Osteoblast (primary cell): Measurements from ENCODE around the gene PFDN1. TPM values are rescaled to one million over a fixed set of nuclear protein-coding genes. Genes with fewer than 3 reads are reported as not detected.

ENCODE experiments used
- DNase-seq: peaks from one replicate; pipeline ENCODE4 v3.0.0; 2011; ENCODE audit warnings: low spot score, mixed read lengths; ENCODE audit not compliant: insufficient read length; ENCODE audit errors: missing footprints
- H2AFZ ChIP-seq: 2 replicates; pipeline ENCODE4 v1.6.0; 2011; ENCODE audit warnings: mild to moderate bottlenecking, low read length
- H3K27ac ChIP-seq: 2 replicates; pipeline ENCODE4 v1.5.1; 2011; ENCODE audit warnings: mild to moderate bottlenecking, low read depth, low read length, moderate library complexity
- H3K27me3 ChIP-seq: 2 replicates; pipeline ENCODE4 v1.6.0; 2012; ENCODE audit warnings: mild to moderate bottlenecking, control low read depth, inconsistent platforms, low read length, moderate library complexity; ENCODE audit not compliant: insufficient read depth
- H3K36me3 ChIP-seq: 2 replicates; pipeline ENCODE4 v1.5.1; 2011; ENCODE audit warnings: mild to moderate bottlenecking, low read length, control low read depth, moderate library complexity; ENCODE audit not compliant: insufficient read depth
- H3K4me1 ChIP-seq: 2 replicates; pipeline ENCODE4 v1.5.1; 2011; ENCODE audit warnings: mild to moderate bottlenecking, low read length, control low read depth, moderate library complexity; ENCODE audit not compliant: insufficient read depth
- H3K4me2 ChIP-seq: 2 replicates; pipeline ENCODE4 v1.6.0; 2011; ENCODE audit warnings: mild to moderate bottlenecking, low read length; ENCODE audit not compliant: insufficient read depth
- H3K4me3 ChIP-seq: fragments of 200-600 bp; sonication (generic); 3 replicates; pipeline ENCODE4 v1.5.1; 2012; ENCODE audit warnings: mild to moderate bottlenecking, low read length, inconsistent platforms; ENCODE audit not compliant: insufficient read depth
- H3K79me2 ChIP-seq: 2 replicates; pipeline ENCODE4 v1.6.0; 2012; ENCODE audit warnings: mild to moderate bottlenecking, low read length, control low read depth, inconsistent platforms; ENCODE audit not compliant: insufficient read depth
- H3K9me3 ChIP-seq: 2 replicates; pipeline ENCODE4 v1.5.1; 2011; ENCODE audit warnings: low read depth, low read length, control low read depth
- H4K20me1 ChIP-seq: 2 replicates; pipeline ENCODE4 v1.6.0; 2012; ENCODE audit warnings: mild to moderate bottlenecking, low read length, control low read depth; ENCODE audit not compliant: insufficient read depth
- total RNA-seq: library from RNA; depleted of rRNA; stranded (reverse); fragments of >200 nt; gene quantifications from 2 replicates; pipeline ENCODE4 v1.2.3, GENCODE V29; 2012
- TF ChIP-seq, protein P1 (sequence below): IDR thresholded peaks from 2 replicates; pipeline ENCODE4 v1.5.1; 2011; ENCODE audit warnings: mild to moderate bottlenecking, low read depth, low read length, moderate library complexity; ENCODE audit errors: extremely low read depth

The PFDN1 gene
- total RNA-seq, 1 donor, result 65.9 TPM

DNA sequence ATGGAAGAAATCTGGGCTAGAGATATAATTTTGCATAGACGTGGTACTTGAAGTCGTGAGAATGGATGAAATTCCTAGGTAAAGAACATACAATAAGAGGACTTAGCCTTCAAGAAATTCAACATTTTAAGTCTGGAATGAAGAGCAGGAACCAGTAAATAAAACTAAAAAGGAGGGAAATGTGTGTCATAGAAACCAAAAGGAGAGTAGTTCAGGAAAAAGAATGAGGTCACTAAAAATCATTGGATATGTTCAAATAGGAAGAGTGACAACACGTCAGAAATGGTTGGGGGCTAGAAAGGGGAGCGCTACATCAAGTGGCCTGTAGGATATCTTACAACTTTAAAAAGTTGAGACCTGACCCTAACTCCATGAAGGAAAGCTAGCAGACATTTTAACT lies 44.0 kb downstream of the PFDN1 start:
- Histone ChIP-seq H3K4me1 (peaks cover 33% of the 10 kb centered on the region), H2AFZ (no peak overlapping the region), H3K27me3 (no peaks in the 10 kb centered on the region), H3K4me3 (no peak overlapping the region), H3K4me2 (no peak overlapping the region), H3K9me3 (no peaks in the 10 kb centered on the region), H3K79me2 (peaks cover 57% of the 10 kb centered on the region), H4K20me1 (peaks cover 8% of the 10 kb centered on the region), H3K36me3 (no peaks in the 10 kb centered on the region), H3K27ac (no peak overlapping the region)
- TF ChIP-seq, protein P1, sequence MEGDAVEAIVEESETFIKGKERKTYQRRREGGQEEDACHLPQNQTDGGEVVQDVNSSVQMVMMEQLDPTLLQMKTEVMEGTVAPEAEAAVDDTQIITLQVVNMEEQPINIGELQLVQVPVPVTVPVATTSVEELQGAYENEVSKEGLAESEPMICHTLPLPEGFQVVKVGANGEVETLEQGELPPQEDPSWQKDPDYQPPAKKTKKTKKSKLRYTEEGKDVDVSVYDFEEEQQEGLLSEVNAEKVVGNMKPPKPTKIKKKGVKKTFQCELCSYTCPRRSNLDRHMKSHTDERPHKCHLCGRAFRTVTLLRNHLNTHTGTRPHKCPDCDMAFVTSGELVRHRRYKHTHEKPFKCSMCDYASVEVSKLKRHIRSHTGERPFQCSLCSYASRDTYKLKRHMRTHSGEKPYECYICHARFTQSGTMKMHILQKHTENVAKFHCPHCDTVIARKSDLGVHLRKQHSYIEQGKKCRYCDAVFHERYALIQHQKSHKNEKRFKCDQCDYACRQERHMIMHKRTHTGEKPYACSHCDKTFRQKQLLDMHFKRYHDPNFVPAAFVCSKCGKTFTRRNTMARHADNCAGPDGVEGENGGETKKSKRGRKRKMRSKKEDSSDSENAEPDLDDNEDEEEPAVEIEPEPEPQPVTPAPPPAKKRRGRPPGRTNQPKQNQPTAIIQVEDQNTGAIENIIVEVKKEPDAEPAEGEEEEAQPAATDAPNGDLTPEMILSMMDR, result no peak
- DNase-seq, result no peak

DNA sequence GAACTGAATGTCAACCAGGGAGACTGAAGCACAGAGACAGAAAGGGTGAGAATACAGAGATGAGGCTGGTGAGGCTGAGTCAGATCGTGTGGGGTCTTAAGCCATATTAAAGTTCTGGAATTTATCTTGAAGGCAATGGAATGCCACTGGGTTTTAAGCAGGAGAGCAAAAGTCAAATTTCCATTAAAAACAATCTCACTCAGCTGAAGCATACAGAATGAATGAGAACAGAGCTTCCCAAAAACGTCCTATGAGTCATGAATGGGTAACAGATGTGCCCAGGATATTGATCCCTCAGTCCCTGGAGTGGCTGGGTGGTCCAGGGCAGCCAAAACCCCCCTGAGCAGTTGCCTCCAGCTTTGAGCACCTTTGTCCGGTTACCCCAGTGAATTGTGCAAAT lies 44.9 kb downstream of the PFDN1 start:
- Histone ChIP-seq H3K4me2 (no peak overlapping the region), H4K20me1 (peaks cover 8% of the 10 kb centered on the region), H3K4me1 (peaks cover 35% of the 10 kb centered on the region), H3K27ac (peak overlapping the region; percentile 33), H3K4me3 (no peak overlapping the region), H2AFZ (no peak overlapping the region), H3K79me2 (peaks cover 62% of the 10 kb centered on the region), H3K36me3 (no peaks in the 10 kb centered on the region), H3K9me3 (no peaks in the 10 kb centered on the region), H3K27me3 (no peaks in the 10 kb centered on the region)
- peak; percentile 88 for DNase-seq
- TF ChIP-seq, protein P1, result no peak

DNA sequence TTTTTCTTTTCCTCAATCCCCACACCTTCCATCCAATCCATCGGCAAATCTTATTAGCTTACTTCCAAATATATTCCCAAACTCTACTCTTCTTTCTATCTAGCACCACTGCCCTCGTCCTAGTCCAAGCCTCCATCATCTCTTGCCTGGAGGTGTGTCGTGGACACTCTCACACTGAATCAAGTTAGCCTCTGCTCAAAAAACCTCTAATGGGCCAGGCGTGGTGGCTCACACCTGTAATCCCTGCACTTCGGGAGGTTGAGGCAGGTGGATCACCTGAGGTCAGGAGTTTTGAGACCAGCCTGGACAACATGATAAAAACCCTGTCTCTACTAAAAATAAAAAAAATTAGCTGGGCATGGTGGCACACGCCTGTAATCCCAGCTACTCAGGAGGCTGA lies 46.2 kb downstream of the PFDN1 start:
- Histone ChIP-seq H3K4me1 (peaks cover 37% of the 10 kb centered on the region), H3K27ac (no peak overlapping the region), H2AFZ (no peak overlapping the region), H3K27me3 (no peaks in the 10 kb centered on the region), H3K4me3 (no peak overlapping the region), H3K9me3 (no peaks in the 10 kb centered on the region), H3K79me2 (peaks cover 62% of the 10 kb centered on the region), H3K4me2 (no peak overlapping the region), H4K20me1 (peaks cover 8% of the 10 kb centered on the region), H3K36me3 (no peaks in the 10 kb centered on the region)
- TF ChIP-seq, protein P1, result no peak
- no peak for DNase-seq

DNA sequence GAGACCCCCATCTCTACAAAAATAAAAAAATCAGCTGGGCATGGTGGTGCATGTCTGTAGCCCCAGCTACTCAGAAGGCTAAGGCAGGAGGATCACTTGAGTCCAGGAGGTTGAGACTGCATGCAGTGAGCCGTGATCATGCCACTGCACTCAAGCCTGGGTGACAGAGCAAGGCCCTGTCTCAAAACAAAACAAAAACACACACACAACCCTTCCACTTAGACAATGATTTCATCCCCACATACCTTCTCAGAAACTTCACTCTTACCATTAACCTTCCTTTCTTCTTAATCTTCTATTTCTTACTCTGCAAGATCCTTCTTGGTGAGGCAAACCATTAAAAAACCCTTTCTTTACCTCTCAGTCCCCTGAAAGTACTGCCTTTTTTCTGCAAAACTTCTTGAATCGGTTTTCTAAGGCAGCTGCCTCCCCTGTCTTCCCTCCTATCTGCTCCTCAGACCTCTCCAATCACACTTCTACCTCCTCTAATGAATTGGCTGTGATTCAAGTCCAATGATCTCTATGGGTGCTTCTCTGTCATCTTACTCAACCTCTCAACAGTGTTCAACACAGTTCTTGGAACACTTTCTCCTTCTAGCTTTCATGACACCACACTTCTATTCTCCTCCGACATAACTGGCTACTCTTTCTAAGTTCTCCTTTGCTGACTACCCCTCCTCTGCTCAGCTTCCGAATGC lies 47.3 kb downstream of the PFDN1 start:
- TF ChIP-seq, protein P1, result no peak
- H3K79me2 ChIP-seq, result peaks cover 63% of the 10 kb centered on the region

More for the DNA sequence above, 47.3 kb downstream of the PFDN1 start:
- H3K9me3 ChIP-seq, result no peaks in the 10 kb centered on the region
- no peak for DNase-seq
- H2AFZ ChIP-seq, result no peak overlapping the region
- peaks cover 35% of the 10 kb centered on the region for H3K4me1 ChIP-seq
- H3K4me3 ChIP-seq, result no peak overlapping the region
- no peak overlapping the region for H3K4me2 ChIP-seq
- H3K27ac ChIP-seq, result no peak overlapping the region
- H3K27me3 ChIP-seq, result no peaks in the 10 kb centered on the region
- H4K20me1 ChIP-seq, result peaks cover 5% of the 10 kb centered on the region
- no peaks in the 10 kb centered on the region for H3K36me3 ChIP-seq
